Small intestine (tissue), 7 donors: ENCODE data around the gene SELENOM. TPM values are rescaled to one million over a fixed set of nuclear protein-coding genes. Genes with fewer than 3 reads are reported as not detected.
"Not testable (repeated sequence)": the region's sequence is repeated elsewhere in the genome, so short reads cannot be mapped to it uniquely, and the experiment has no call there.

Source experiments
- DNase-seq, 2 donors: peaks; one replicate each; pipeline versions ENCODE4 v3.0.0 to v3.0.0-alpha.2; 2013
- FAIRE-seq: peaks from 2 replicates; lab custom pipeline; 2012; peaks lifted over from hg19 to GRCh38; lab: Jason Lieb, UNC
- H3K27ac ChIP-seq, 3 donors: one replicate each; pipeline ENCODE4 v1.5.1; 2013; ENCODE audit warnings: low read length in 2 of 3, mild to moderate bottlenecking in 2 of 3, control low read depth in 1 of 3, inconsistent platforms in 1 of 3, low read depth in 1 of 3, moderate library complexity in 1 of 3
- H3K27me3 ChIP-seq, 3 donors: one replicate each; pipeline ENCODE4 v1.6.1; 2013; ENCODE audit warnings: low read length in 3 of 3, inconsistent platforms in 1 of 3; ENCODE audit not compliant: control insufficient read depth in 3 of 3, insufficient read depth in 3 of 3
- H3K36me3 ChIP-seq, 3 donors: one replicate each; pipeline ENCODE4 v1.6.1; 2013; ENCODE audit warnings: low read length in 3 of 3, inconsistent platforms in 1 of 3, low read depth in 1 of 3, mild to moderate bottlenecking in 1 of 3, moderate library complexity in 1 of 3; ENCODE audit not compliant: control insufficient read depth in 3 of 3, insufficient read depth in 2 of 3
- H3K4me1 ChIP-seq, 3 donors: one replicate each; pipeline ENCODE4 v1.6.1; 2013; ENCODE audit warnings: low read length in 2 of 3, inconsistent platforms in 1 of 3, low read depth in 1 of 3, mild to moderate bottlenecking in 1 of 3, moderate library complexity in 1 of 3; ENCODE audit not compliant: control insufficient read depth in 3 of 3, insufficient read depth in 2 of 3
- H3K4me3 ChIP-seq, 3 donors: one replicate each; pipeline ENCODE4 v1.5.1; 2013; ENCODE audit warnings: low read length in 3 of 3, control low read depth in 1 of 3, inconsistent platforms in 1 of 3, low read depth in 1 of 3, mild to moderate bottlenecking in 1 of 3, moderate library complexity in 1 of 3
- H3K9me3 ChIP-seq, 2 donors: one replicate each; pipeline ENCODE4 v1.6.1; 2013; ENCODE audit warnings: low read depth in 1 of 2, low read length in 1 of 2; ENCODE audit not compliant: control insufficient read depth in 2 of 2, insufficient read depth in 1 of 2
- WGBS, 3 donors: extraction: QIAGEN DNeasy Blood & Tissue Kit; methylation state at CpG; one replicate each; pipeline ENCODE4 v1.1.7; 2013; 5-methylcytosine and 5-hydroxymethylcytosine counted together
- polyA plus RNA-seq, 4 donors: library from polyadenylated mRNA; stranded (reverse) in 3 of 4; unstranded in 1 of 4; fragments of 200-250 nt in 3 of 4; fragments of 120-200 nt in 1 of 4; gene quantifications; one replicate each; pipeline versions ENCODE4 v1.2.1 to v1.2.3, GENCODE V29; 2013
- donor health status: healthy with polysubstance abuse.
- donor health status: control.
- donor health status: control.
- donor health status: Bipolar disorder and iron deficiency.
- donor health status: healthy.

The SELENOM gene
- polyA plus RNA-seq, 4 donors: 14.8 to 163 (median 69.2) TPM

DNA sequence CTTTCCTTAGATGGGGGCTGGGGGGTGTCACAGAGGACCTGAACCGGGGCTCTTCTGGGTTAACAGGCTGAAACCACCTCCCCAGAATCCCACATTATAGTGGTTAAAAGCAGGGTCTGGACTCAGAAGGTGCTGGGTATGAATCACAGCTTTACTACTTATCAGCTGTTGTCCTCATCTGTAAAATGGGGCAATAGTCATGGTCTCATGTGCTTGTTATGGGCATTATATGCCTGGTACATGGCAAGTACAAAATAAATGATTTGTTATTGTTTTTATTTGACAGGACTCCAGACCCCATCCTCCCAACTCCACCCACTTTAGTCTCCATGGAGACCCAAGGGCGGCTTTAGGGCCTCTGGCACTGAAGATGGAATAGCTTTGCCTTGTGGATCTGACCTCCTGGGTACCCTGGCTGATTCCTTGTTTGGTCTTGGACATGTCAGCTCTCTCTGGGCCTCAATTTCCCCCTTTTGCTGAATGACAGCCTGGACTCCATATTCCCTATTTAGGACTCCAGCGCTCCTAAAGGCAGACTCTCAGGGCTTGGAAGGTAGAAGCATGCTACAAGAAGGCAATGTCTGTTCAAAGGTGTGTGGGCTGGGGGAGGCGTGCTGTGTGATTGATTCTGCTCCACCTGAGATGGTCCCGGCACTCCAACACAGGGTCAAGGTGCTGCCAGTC lies 27.1 kb downstream of the SELENOM start:
- Histone ChIP-seq H3K9me3 (no peaks in the 10 kb centered on the region), H3K4me1 (peaks cover 5 to 61% (median 10%) of the 10 kb centered on the region in 3 donors), H3K4me3 (peak overlapping the region in 2 of 3 donors; percentile 56 to 98), H3K27ac (peak overlapping the region; percentile 55 to 95 (median 94)), H3K27me3 (no peaks in the 10 kb centered on the region), H3K36me3 (peaks cover 0 to 28% (median 0%) of the 10 kb centered on the region in 3 donors)
- WGBS, 3 donors: 25 to 34% (median 29%) methylated on average over 5 of the region's 5 CpGs
- FAIRE-seq: no peak
- no peak for DNase-seq

DNA sequence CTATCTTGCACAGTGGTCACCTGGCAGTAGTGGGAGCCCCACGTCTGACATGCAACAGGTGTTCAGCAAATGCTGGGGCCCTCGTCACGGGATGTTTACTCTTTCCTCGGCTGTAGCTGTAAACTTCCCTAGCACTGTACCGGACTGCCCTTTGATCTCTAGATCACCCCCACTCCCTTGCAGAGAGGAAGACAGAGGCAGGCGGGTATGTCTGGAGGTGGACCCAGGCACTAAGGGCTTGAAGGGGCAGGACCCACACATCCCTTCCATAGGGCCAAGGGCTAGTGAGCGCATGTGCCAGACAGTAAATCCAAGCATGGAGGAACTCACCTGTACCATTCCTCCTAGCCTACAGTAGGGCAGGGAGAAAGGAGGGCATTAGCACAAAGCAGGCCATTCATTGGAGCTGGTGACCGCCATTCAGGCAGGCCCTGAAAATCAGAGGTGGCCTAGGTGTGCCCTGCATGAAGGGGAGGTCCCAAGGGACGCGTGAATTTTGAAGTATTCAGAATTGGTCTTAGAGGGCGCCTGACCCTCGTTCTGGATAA lies 28.2 kb downstream of the SELENOM start:
- 14 to 56% (median 26%) methylated on average over 12 of the region's 12 CpGs for whole genome bisulfite sequencing, 3 donors
- Histone ChIP-seq H3K27ac (peak overlapping the region; percentile 68 to 95 (median 89)), H3K4me3 (no peak overlapping the region), H3K27me3 (no peaks in the 10 kb centered on the region), H3K36me3 (peaks cover 0 to 22% (median 0%) of the 10 kb centered on the region in 3 donors), H3K9me3 (no peaks in the 10 kb centered on the region), H3K4me1 (peaks cover 5 to 58% (median 7%) of the 10 kb centered on the region in 3 donors)
- FAIRE-seq (no peak), DNase-seq (peak; percentile 88 to 96)

DNA sequence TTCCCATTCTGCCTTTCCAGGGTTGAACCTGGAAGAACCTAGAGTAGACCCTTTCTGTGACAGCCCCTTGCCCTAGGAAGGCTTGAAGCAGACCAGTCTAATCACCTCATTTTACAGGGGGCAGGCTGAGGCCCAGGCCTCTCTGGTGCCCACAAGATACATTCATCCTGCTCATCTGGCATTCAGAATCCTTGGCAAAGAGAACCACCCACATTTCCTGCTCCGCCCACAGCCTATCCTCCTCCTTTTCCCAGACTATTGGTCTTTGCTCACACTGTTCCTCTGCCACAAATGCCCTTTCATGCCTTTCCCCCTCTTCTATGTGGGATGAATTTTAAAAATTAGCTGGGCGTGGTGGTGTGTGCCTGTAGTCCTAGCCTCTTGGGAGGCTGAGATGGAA lies 29.0 kb downstream of the SELENOM start:
- not testable (repeated sequence) for H3K27me3 ChIP-seq, H3K4me3 ChIP-seq, H3K9me3 ChIP-seq, FAIRE-seq
- Histone ChIP-seq H3K4me1 (peaks cover 2 to 51% (median 5%) of the 10 kb centered on the region in 3 donors), H3K27ac (peak overlapping the region in 2 of 3 donors; percentile 89 to 95), H3K36me3 (peaks cover 0 to 15% (median 0%) of the 10 kb centered on the region in 3 donors)
- WGBS, 3 donors: 44 to 68% (median 47%) methylated on average over 2 of the region's 2 CpGs
- DNase-seq: peak; percentile 52 to 59

DNA sequence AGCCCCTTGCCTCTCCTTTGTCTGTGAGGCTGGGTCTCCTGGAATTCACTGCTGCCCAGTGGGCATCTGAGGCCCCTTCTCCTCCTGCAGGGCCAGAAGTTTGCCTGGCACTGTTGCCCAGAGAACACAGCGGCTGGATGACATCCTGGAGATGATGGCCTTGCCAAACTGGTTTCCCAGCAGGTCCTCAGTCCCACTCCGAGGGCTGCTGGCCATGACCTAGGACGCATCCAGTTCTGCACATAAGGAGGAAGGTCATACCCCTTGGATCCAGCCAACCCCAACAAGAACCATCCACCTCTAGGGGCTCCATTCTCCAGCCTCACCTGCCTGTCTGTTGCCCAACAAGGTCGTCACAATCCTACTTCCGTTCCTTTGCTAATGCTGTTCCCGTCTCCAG lies 29.7 kb downstream of the SELENOM start:
- H3K4me3 ChIP-seq: no peak overlapping the region
- H3K9me3 ChIP-seq: no peaks in the 10 kb centered on the region
- FAIRE-seq: no peak
- H3K27ac ChIP-seq: peak overlapping the region in 2 of 3 donors; percentile 14 to 95
- DNase-seq: no peak
- peaks cover 0 to 7% (median 0%) of the 10 kb centered on the region in 3 donors for H3K36me3 ChIP-seq
- H3K4me1 ChIP-seq: peaks cover 2 to 44% (median 3%) of the 10 kb centered on the region in 3 donors
- no peaks in the 10 kb centered on the region for H3K27me3 ChIP-seq
- WGBS, 3 donors: 80 to 90% (median 82%) methylated on average over 6 of the region's 6 CpGs

DNA sequence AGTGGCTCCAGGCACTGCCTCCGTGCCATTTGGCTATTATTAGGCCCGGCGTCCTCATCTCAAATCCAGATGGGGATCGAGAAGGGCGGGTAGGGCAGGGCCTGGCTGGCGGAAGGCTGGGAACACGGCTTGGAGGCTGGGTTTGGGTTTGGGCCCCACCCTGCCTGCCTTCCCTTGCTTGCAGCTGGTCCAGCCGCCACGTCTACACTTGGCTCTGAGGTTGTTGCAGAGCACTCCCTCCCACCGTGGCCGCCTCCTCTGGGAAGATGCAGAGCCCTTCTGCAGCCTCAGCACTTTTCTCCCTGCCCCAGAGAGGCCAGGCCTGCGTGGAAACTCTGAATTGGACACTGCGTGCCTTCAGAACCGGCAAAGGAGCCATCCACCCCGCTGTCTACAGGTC lies 31.4 kb downstream of the SELENOM start:
- H3K4me1 ChIP-seq: peaks cover 0 to 33% (median 0%) of the 10 kb centered on the region in 3 donors
- no peak overlapping the region for H3K4me3 ChIP-seq
- peak in 1 of 2 donors; percentile 44 for DNase-seq
- no peaks in the 10 kb centered on the region for H3K9me3 ChIP-seq
- WGBS, 3 donors: 58 to 78% (median 76%) methylated on average over 13 to 15 of the region's 15 CpGs
- H3K27ac ChIP-seq: peak overlapping the region in 2 of 3 donors; percentile 69 to 91
- FAIRE-seq: no peak
- H3K36me3 ChIP-seq: no peaks in the 10 kb centered on the region
- H3K27me3 ChIP-seq: no peaks in the 10 kb centered on the region

DNA sequence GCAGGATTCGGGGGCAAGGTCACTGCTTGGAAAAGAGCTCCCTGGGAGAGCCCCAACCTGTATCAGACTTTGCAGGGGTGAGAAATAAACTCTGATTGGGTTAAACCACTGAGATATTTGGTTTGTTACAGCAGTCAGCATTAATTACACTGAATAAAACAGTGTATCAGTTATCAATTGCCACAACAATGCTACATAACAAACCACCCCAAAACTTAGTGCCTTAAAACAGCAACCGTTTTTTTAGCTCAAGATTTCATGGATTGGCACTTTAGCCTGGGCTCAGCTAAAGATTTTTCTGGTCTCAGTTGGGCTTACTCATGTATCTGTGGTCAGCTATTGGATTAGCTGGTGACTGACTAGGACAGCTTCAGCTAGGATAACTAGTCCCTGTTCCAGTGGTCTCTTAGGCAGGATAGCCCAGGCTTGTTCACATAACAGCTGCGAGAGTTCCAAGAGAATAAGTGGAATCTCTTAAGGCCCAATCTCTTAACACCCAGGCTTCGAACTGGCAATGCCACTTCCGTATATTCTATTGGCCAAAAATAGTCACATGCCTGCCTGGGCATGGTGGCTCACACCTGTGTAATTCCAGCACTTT lies 33.7 kb downstream of the SELENOM start:
- 78 to 88% (median 80%) methylated on average over 4 to 5 of the region's 5 CpGs for WGBS, 3 donors
- not testable (repeated sequence) for H3K27me3 ChIP-seq, DNase-seq, FAIRE-seq, H3K4me3 ChIP-seq, H3K36me3 ChIP-seq, H3K9me3 ChIP-seq, H3K27ac ChIP-seq
- H3K4me1 ChIP-seq: peaks cover 0 to 15% (median 0%) of the 10 kb centered on the region in 3 donors

DNA sequence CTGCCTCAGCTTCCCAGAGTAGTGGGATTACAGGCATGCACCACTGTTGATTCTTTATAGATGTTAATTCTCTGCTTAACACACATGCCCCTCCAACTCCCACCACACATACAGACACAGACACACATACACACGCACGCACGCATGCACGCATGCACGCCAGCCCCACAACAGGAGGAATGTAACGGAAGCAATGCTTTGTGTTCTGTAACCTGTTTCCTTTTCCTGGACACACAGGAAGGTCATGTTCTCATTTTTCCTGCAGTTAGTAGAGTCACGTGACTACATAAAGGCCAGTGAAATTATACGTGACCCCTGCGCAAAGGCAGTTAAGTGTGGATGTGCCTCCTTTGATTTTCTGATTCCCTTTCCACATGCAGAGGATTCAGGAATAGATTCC lies 34.2 kb downstream of the SELENOM start:
- H3K27me3 ChIP-seq, H3K36me3 ChIP-seq, H3K9me3 ChIP-seq, FAIRE-seq, DNase-seq, H3K4me3 ChIP-seq, H3K27ac ChIP-seq: not testable (repeated sequence)
- 78 to 90% (median 81%) methylated on average over 9 of the region's 9 CpGs for WGBS, 3 donors
- peaks cover 0 to 10% (median 0%) of the 10 kb centered on the region in 3 donors for H3K4me1 ChIP-seq

DNA sequence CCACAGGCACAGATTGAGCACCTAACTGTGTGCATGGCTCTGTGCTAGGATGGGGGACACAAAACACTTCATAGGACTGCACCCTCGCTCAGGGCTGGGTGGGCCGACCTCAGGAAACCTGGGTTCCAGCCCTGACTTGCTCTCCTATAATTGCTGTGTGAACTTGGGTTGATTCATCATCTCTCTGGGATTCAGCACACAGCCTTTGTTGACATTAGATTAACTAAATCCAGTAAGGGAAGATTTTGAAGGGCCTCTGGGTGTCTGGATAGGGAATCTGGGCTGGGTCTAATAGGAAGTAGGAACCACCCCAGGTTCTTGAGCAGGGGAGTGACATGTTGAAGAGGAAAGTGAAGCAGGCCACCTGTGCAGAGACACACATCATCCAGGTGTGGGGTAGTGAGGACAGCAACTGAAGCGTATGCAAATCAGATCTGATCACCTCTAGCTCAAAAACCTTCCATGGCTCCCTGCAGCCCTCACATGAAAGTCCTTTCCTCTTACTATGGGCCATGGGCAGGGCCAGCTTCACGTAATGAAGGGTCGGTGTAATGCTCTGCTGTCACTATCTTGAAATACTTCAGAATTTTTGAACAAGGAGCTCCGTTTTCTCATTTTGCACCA lies 37.6 kb downstream of the SELENOM start:
- not testable (repeated sequence) for H3K27ac ChIP-seq, H3K36me3 ChIP-seq, H3K9me3 ChIP-seq, H3K4me1 ChIP-seq, DNase-seq, H3K27me3 ChIP-seq, FAIRE-seq, H3K4me3 ChIP-seq
- WGBS, 3 donors: 80 to 82% (median 80%) methylated on average over 6 of the region's 6 CpGs
